ENCODE results near the gene SLCO4A1. TPM values are rescaled to one million over a fixed set of nuclear protein-coding genes. Genes with fewer than 3 reads are reported as not detected.

The SLCO4A1 gene, protein sequence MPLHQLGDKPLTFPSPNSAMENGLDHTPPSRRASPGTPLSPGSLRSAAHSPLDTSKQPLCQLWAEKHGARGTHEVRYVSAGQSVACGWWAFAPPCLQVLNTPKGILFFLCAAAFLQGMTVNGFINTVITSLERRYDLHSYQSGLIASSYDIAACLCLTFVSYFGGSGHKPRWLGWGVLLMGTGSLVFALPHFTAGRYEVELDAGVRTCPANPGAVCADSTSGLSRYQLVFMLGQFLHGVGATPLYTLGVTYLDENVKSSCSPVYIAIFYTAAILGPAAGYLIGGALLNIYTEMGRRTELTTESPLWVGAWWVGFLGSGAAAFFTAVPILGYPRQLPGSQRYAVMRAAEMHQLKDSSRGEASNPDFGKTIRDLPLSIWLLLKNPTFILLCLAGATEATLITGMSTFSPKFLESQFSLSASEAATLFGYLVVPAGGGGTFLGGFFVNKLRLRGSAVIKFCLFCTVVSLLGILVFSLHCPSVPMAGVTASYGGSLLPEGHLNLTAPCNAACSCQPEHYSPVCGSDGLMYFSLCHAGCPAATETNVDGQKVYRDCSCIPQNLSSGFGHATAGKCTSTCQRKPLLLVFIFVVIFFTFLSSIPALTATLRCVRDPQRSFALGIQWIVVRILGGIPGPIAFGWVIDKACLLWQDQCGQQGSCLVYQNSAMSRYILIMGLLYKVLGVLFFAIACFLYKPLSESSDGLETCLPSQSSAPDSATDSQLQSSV
- 0.25 and 0.53 TPM in 2 replicates for total RNA-seq

GRCh38 chr20:62642051-62642665 is at the start of gene SLCO4A1:
TSS of gene SLCO4A1 (plus strand) at chr20:62642503. CDS start at chr20:62656455, 13,952 bp downstream.

DNA sequence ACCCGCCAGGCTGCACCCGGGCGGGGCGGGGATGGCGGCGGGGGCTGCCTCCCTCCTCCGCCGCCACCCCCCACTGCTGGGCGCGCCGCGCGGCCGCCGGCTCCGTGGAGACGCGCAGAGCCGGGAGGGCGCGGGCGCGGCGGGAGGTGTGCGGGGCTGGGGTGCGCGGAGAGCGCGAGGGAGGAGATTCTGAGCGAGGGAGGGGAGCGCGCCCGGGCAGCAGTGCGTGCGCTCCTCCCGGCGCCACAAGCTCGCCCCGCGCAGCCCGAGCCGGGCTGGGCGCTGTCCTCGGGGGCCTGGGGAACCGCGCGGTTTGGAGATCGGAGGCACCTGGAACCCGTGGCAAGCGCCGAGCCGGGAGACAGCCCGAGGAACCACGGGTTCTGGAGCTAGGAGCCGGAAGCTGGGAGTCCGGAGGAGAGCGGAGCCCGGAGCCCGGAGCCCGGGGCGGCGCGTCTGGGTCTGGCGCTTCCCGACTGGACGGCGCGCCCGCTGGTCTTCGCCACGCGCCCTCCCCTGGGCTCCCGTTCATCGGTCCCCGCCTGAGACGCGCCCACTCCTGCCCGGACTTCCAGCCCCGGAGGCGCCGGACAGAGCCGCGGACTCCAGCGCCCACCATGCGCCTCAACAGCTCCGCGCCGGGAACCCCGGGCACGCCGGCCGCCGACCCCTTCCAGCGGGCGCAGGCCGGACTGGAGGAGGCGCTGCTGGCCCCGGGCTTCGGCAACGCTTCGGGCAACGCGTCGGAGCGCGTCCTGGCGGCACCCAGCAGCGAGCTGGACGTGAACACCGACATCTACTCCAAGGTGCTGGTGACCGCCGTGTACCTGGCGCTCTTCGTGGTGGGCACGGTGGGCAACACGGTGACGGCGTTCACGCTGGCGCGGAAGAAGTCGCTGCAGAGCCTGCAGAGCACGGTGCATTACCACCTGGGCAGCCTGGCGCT is 66.6 kb downstream of the SLCO4A1 start, which contains the start of gene NTSR1:
Gene NTSR1 (plus strand): TSS at position 246 of the 946 bp plus-strand sequence. CDS start 372 bp downstream, at position 618.

Other genes starting within 250 kb of the SLCO4A1 start
- gene CABLES2, start 235.2 kb upstream of the SLCO4A1 start, total RNA-seq, result 0.66 and 0.68 TPM in 2 replicates
- gene RBBP8NL, start 215.0 kb upstream of the SLCO4A1 start, total RNA-seq, result not detected in 2 replicates
- gene GATA5, start 166.5 kb upstream of the SLCO4A1 start, total RNA-seq, result 0.93 and 1.3 TPM in 2 replicates
- 0.87 and 1.3 TPM in 2 replicates for gene NTSR1, start 66.3 kb downstream of the SLCO4A1 start, total RNA-seq
- gene MRGBP, start 154.0 kb downstream of the SLCO4A1 start, total RNA-seq, result 15.1 and 16.4 TPM in 2 replicates
- 21.9 and 30.9 TPM in 2 replicates for gene OGFR, start 162.3 kb downstream of the SLCO4A1 start, total RNA-seq
- 0.26 and 0.37 TPM in 2 replicates for gene COL9A3, start 174.5 kb downstream of the SLCO4A1 start, total RNA-seq
- gene TCFL5, start 219.3 kb downstream of the SLCO4A1 start, total RNA-seq, result 16.9 and 18.1 TPM in 2 replicates

All from aortic smooth muscle cell (primary cell).